Small intestine (tissue), 7 donors: ENCODE data around the gene RPL10. TPM values are rescaled to one million over a fixed set of nuclear protein-coding genes. Genes with fewer than 3 reads are reported as not detected.

Experiments used
- DNase-seq, 2 donors: peaks; one replicate each; pipeline versions ENCODE4 v3.0.0 to v3.0.0-alpha.2; 2013
- FAIRE-seq: peaks from 2 replicates; lab custom pipeline; 2012; peaks lifted over from hg19 to GRCh38; lab: Jason Lieb, UNC
- H3K27ac ChIP-seq, 3 donors: one replicate each; pipeline ENCODE4 v1.5.1; 2013; ENCODE audit warnings: low read length in 2 of 3, mild to moderate bottlenecking in 2 of 3, control low read depth in 1 of 3, inconsistent platforms in 1 of 3, low read depth in 1 of 3, moderate library complexity in 1 of 3
- H3K27me3 ChIP-seq, 3 donors: one replicate each; pipeline ENCODE4 v1.6.1; 2013; ENCODE audit warnings: low read length in 3 of 3, inconsistent platforms in 1 of 3; ENCODE audit not compliant: control insufficient read depth in 3 of 3, insufficient read depth in 3 of 3
- H3K36me3 ChIP-seq, 3 donors: one replicate each; pipeline ENCODE4 v1.6.1; 2013; ENCODE audit warnings: low read length in 3 of 3, inconsistent platforms in 1 of 3, low read depth in 1 of 3, mild to moderate bottlenecking in 1 of 3, moderate library complexity in 1 of 3; ENCODE audit not compliant: control insufficient read depth in 3 of 3, insufficient read depth in 2 of 3
- H3K4me1 ChIP-seq, 3 donors: one replicate each; pipeline ENCODE4 v1.6.1; 2013; ENCODE audit warnings: low read length in 2 of 3, inconsistent platforms in 1 of 3, low read depth in 1 of 3, mild to moderate bottlenecking in 1 of 3, moderate library complexity in 1 of 3; ENCODE audit not compliant: control insufficient read depth in 3 of 3, insufficient read depth in 2 of 3
- H3K4me3 ChIP-seq, 3 donors: one replicate each; pipeline ENCODE4 v1.5.1; 2013; ENCODE audit warnings: low read length in 3 of 3, control low read depth in 1 of 3, inconsistent platforms in 1 of 3, low read depth in 1 of 3, mild to moderate bottlenecking in 1 of 3, moderate library complexity in 1 of 3
- H3K9me3 ChIP-seq, 2 donors: one replicate each; pipeline ENCODE4 v1.6.1; 2013; ENCODE audit warnings: low read depth in 1 of 2, low read length in 1 of 2; ENCODE audit not compliant: control insufficient read depth in 2 of 2, insufficient read depth in 1 of 2
- WGBS, 3 donors: extraction: QIAGEN DNeasy Blood & Tissue Kit; methylation state at CpG; one replicate each; pipeline ENCODE4 v1.1.7; 2013; 5-methylcytosine and 5-hydroxymethylcytosine counted together
- polyA plus RNA-seq, 4 donors: library from polyadenylated mRNA; stranded (reverse) in 3 of 4; unstranded in 1 of 4; fragments of 200-250 nt in 3 of 4; fragments of 120-200 nt in 1 of 4; gene quantifications; one replicate each; pipeline versions ENCODE4 v1.2.1 to v1.2.3, GENCODE V29; 2013
- donor health status: healthy with polysubstance abuse.
- donor health status: control.
- donor health status: control.
- donor health status: Bipolar disorder and iron deficiency.
- donor health status: healthy.

RPL10 gene
- polyA plus RNA-seq, 4 donors = 3,043 to 5,653 (median 5,166) TPM

GRCh38 chrX:154430916-154431315 lies 32.7 kb downstream of the RPL10 start:
- Histone ChIP-seq H3K27me3 (no peaks in the 10 kb centered on the region), H3K27ac (peak overlapping the region in 1 of 3 donors; percentile 44), H3K36me3 (peaks cover 0 to 56% (median 0%) of the 10 kb centered on the region in 3 donors), H3K4me3 (no peak overlapping the region), H3K9me3 (no peaks in the 10 kb centered on the region), H3K4me1 (peaks cover 0 to 19% (median 3%) of the 10 kb centered on the region in 3 donors)
- no peak for DNase-seq
- FAIRE-seq = no peak
- 64 to 66% (median 65%) methylated on average over 7 of the region's 7 CpGs for WGBS, 3 donors

- Histone ChIP-seq H3K9me3 (no peaks in the 10 kb centered on the region), H3K4me3 (no peak overlapping the region), H3K27ac (no peak overlapping the region), H3K36me3 (peaks cover 0 to 57% (median 0%) of the 10 kb centered on the region in 3 donors), H3K4me1 (peaks cover 0 to 19% (median 3%) of the 10 kb centered on the region in 3 donors), H3K27me3 (no peaks in the 10 kb centered on the region)
- no peak for FAIRE-seq
- 70 to 91% (median 87%) methylated on average over 1 to 5 of the region's 5 CpGs for WGBS, 3 donors
- DNase-seq = no peak
Measured at GRCh38 chrX:154431341-154431740, 33.2 kb downstream of the RPL10 start.

DNA sequence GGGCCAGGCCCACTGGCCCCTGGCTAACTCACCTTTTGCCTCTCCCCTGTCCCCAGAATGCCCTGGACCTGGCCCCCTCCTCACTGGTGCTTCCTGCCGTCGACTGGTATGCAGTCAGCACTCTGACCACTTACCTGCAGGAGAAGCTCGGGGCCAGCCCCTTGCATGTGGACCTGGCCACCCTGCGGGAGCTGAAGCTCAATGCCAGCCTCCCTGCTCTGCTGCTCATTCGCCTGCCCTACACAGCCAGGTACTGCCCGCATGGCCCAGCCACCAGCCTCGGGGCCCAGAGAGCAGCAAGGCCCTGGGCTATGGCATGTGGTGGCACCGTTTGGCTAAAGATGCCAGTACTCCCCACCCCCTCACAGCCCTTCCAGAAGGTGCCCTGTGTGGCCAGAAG lies 34.0 kb downstream of the RPL10 start:
- H3K4me1 ChIP-seq = peaks cover 0 to 16% (median 3%) of the 10 kb centered on the region in 3 donors
- 87 to 95% (median 94%) methylated on average over 8 of the region's 8 CpGs for WGBS, 3 donors
- H3K27me3 ChIP-seq = no peaks in the 10 kb centered on the region
- FAIRE-seq (no peak), DNase-seq (no peak)
- H3K4me3 ChIP-seq = no peak overlapping the region
- H3K9me3 ChIP-seq = no peaks in the 10 kb centered on the region
- H3K36me3 ChIP-seq = peaks cover 0 to 57% (median 0%) of the 10 kb centered on the region in 3 donors
- H3K27ac ChIP-seq = no peak overlapping the region

DNA sequence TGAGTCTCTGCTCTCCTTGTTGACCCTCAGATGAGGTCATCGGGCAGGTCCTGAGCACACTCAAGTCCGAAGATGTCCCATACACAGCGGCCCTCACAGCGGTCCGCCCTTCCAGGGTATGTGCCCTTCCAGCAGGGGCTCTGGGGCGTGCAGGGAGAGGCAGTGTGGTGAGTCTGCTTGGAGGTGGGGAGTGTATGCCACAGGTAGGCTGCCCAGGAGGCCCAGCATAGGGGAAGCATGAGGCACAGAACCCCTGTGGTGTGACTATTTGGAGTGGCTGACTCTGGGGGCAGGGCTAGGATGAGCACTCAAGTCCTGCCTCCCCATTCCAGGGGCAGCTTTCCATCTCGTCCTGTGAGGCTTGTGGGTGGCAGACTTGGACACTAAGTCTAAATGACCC lies 35.4 kb downstream of the RPL10 start:
- no peaks in the 10 kb centered on the region for H3K27me3 ChIP-seq
- 87 to 95% (median 92%) methylated on average over 2 to 7 of the region's 7 CpGs for WGBS, 3 donors
- no peak for FAIRE-seq
- H3K9me3 ChIP-seq = no peaks in the 10 kb centered on the region
- no peak overlapping the region for H3K27ac ChIP-seq
- H3K4me1 ChIP-seq = peaks cover 0 to 15% (median 3%) of the 10 kb centered on the region in 3 donors
- peaks cover 0 to 65% (median 0%) of the 10 kb centered on the region in 3 donors for H3K36me3 ChIP-seq
- DNase-seq = no peak
- H3K4me3 ChIP-seq = no peak overlapping the region

DNA sequence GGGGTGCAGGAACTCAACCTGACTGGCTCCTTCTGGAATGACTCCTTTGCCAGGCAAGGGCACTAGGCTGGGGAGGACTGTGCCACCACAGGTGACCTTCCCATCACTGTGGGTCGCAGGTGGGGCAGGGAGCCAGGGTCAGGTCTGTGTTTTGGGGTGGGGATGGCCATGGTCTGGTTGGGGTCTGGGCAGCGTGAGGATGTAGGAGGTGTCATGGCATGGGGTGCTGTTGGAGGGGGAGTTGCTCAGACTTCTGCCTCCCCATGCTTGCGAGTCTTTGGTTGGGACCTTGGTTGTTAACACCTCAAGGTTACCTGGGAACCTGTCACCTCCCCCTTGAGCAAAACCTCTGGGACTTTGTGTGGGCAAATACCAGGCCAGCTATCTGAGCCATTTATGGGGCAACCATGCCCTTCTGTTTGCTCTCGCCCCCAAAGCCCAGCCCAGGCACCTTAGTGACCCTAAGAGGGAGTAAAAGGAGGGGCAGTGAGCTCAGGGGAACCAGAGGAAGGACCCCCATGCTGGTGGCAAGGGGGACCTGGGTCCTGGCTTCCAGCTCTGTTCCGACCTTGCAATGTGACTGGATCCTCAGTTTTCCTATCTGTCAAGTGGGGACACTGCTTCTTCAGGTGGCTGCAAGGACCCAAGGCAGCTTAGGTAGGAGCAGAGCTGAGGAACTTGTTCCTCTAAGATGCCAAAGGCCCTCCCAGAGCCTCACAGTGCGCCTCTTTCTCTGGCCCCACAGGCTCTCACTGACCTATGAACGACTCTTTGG lies 36.4 kb downstream of the RPL10 start:
- Histone ChIP-seq H3K4me1 (peaks cover 0 to 15% (median 3%) of the 10 kb centered on the region in 3 donors), H3K27me3 (no peaks in the 10 kb centered on the region), H3K9me3 (no peaks in the 10 kb centered on the region), H3K36me3 (peaks cover 0 to 73% (median 0%) of the 10 kb centered on the region in 3 donors), H3K4me3 (no peak overlapping the region), H3K27ac (no peak overlapping the region)
- FAIRE-seq = no peak
- no peak for DNase-seq
- WGBS, 3 donors = 82 to 95% (median 92%) methylated on average over 5 to 7 of the region's 7 CpGs

DNA sequence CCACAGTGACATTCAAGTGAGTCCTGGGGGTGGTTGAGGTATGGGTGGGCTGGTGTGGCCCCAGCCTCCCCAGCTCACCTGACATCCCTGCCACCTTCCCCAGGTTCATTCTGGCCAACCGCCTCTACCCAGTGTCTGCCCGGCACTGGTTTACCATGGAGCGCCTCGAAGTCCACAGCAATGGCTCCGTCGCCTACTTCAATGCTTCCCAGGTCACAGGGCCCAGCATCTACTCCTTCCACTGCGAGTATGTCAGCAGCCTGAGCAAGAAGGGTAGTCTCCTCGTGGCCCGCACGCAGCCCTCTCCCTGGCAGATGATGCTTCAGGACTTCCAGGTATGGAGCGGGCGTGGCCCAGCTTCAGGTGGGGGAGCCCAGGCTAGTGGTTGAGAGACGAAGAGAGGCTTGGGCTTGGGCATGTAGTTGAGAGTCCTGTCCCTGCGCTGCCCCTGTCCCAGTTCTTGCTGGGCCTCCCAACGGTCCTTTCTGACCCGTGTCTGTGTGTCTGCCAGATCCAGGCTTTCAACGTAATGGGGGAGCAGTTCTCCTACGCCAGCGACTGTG lies 37.1 kb downstream of the RPL10 start:
- no peak for DNase-seq
- Histone ChIP-seq H3K27me3 (no peaks in the 10 kb centered on the region), H3K27ac (no peak overlapping the region), H3K4me3 (no peak overlapping the region), H3K9me3 (no peaks in the 10 kb centered on the region), H3K36me3 (peaks cover 0 to 79% (median 0%) of the 10 kb centered on the region in 3 donors), H3K4me1 (peaks cover 0 to 15% (median 0%) of the 10 kb centered on the region in 3 donors)
- FAIRE-seq = no peak
- 93 to 95% (median 93%) methylated on average over 13 to 19 of the region's 19 CpGs for WGBS, 3 donors

- H3K9me3 ChIP-seq = no peaks in the 10 kb centered on the region
- 5 to 44% (median 33%) methylated on average over 17 to 52 of the region's 78 CpGs for WGBS, 3 donors
- no peaks in the 10 kb centered on the region for H3K27me3 ChIP-seq
- peaks cover 0 to 8% (median 0%) of the 10 kb centered on the region in 3 donors for H3K4me1 ChIP-seq
- peak overlapping the region; percentile 51 to 86 (median 74) for H3K27ac ChIP-seq
- DNase-seq (peak; percentile 8 to 53), FAIRE-seq (no peak)
- peak overlapping the region; percentile 35 to 73 (median 65) for H3K4me3 ChIP-seq
- peaks cover 0 to 78% (median 0%) of the 10 kb centered on the region in 3 donors for H3K36me3 ChIP-seq
Measured at GRCh38 chrX:154436374-154436982, 38.3 kb downstream of the RPL10 start.

DNA sequence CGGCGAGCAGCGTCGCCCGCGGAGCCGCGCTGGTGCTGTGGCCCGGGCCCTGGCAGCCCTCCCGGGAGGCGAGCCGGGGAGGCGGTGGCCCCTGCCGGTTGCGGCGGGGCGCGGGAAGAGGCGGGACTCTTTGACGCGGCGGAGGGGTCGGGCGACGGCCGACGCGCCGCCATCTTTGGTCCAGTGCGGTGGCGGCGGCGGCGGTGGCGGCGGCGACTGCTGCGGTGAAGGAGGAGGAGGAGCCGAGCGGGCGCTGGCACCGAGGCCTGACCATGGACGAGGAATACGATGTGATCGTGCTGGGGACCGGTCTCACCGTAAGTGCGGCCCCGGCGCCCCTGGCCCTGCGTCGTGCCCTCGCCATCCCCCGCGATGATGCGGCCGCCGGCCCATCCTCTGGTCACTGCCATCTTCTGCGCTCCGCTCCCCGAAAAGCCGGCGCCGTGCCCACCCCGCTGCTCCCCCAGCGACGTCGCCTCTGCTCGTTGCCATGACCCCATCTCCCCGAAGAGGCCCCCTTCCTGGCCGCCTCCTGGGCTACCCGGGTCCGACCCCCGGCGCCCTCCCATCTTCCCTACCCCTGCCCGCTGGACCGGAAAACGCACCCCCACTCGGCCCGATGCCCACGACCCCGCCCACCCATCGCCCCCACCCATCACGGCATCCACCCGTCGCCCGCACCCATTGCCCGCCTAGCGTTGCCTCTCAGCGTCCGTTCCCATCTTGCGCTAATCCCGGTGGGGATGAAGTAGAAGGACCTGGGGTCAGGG lies 39.0 kb downstream of the RPL10 start, which contains the start of gene GDI1:
Gene GDI1, plus strand, starts transcription at position 172 of the 770 bp plus-strand sequence. Its CDS starts 101 bp downstream, at position 273.
- Histone ChIP-seq H3K27ac (peak within 1 kb of the TSS; percentile 51 to 86 (median 74)), H3K27me3 (no peaks in the 10 kb centered on the region), H3K9me3 (no peaks in the 10 kb centered on the region), H3K36me3 (peaks cover 0 to 78% (median 4%) of the 10 kb centered on the region in 3 donors), H3K4me1 (peaks cover 0 to 8% (median 0%) of the 10 kb centered on the region in 3 donors), H3K4me3 (peak within 1 kb of the TSS; percentile 61 to 73 (median 65))
- peak; percentile 22 to 76 for DNase-seq
- 0 to 43% (median 12%) methylated on average over 16 to 93 of the region's 93 CpGs for WGBS, 3 donors
- FAIRE-seq = no peak
